Vagina (tissue), 2 donors: Measurements from ENCODE around the gene PSMD3.
"Not testable (repeated sequence)": the region's sequence is repeated elsewhere in the genome, so short reads cannot be mapped to it uniquely, and the experiment has no call there.

Experiments
- CTCF ChIP-seq, 3 experiments: fragments of 450-650 bp in 2 of 3; fragments of 200-600 bp in 1 of 3; sonication (generic) in 1 of 3; IDR thresholded peaks; one replicate each; pipeline ENCODE4 v1.5.1; 2017 to 2019; ENCODE audit warnings: antibody characterized with exemption in 3 of 3, mild to moderate bottlenecking in 2 of 3, moderate library complexity in 2 of 3
- POLR2AphosphoS5 ChIP-seq, 2 donors: sonication (generic); formaldehyde crosslinking; IDR thresholded peaks; one replicate each; pipeline ENCODE4 v1.9.0; 2017; ENCODE audit warnings: antibody characterized with exemption in 2 of 2, mild to moderate bottlenecking in 2 of 2, low read depth in 1 of 2; ENCODE audit not compliant: insufficient read depth in 1 of 2

- not testable (repeated sequence) for TF ChIP-seq CTCF (IDR thresholded peaks at IDR 0.05); POLR2AphosphoS5 (IDR thresholded peaks at IDR 0.05; ENCODE audit: insufficient read depth in 1 of 2, low read depth in 1 of 2)
Observed at GRCh38 chr17:40001335-40001734, 20.7 kb downstream of the PSMD3 start.
